Stimulated activated CD4-positive, alpha-beta T cell treated with anti-CD3 and anti-CD28 coated beads, Interleukin-1b, Interleukin-23, amount 100 ng/mL, for 1 hour (primary cell): ENCODE data around the gene RSPH1.
"Not testable (repeated sequence)": the region's sequence is repeated elsewhere in the genome, so short reads cannot be mapped to it uniquely, and the experiment has no call there.

ENCODE experiments used
- DNase-seq, 2 donors: peaks; one replicate each; pipeline ENCODE4 v3.0.0-alpha.2; 2020; ENCODE audit warnings: low read depth in 2 of 2

Gene RSPH1

GRCh38 chr21:42489006-42489563, 6.9 kb downstream of the RSPH1 start:
- no peak for DNase-seq

- no peak for DNase-seq
These were observed 9.5 kb downstream of the RSPH1 start for GRCh38 chr21:42486531-42486930.

- no peak for DNase-seq
These were observed 10.0 kb downstream of the RSPH1 start for GRCh38 chr21:42486072-42486471.

- no peak for DNase-seq
These were observed 11.1 kb downstream of the RSPH1 start for GRCh38 chr21:42484966-42485365.

GRCh38 chr21:42481169-42481568, 14.9 kb downstream of the RSPH1 start:
- DNase-seq: no peak

- no peak for DNase-seq
These were observed 15.3 kb downstream of the RSPH1 start for GRCh38 chr21:42480736-42481135.

- no peak for DNase-seq
These were observed 16.4 kb downstream of the RSPH1 start for GRCh38 chr21:42479582-42479981.

- no peak for DNase-seq
These were observed 17.5 kb downstream of the RSPH1 start for GRCh38 chr21:42478504-42478903.

GRCh38 chr21:42476388-42477331, 19.4 kb downstream of the RSPH1 start:
- no peak for DNase-seq

- no peak for DNase-seq
These were observed 20.3 kb downstream of the RSPH1 start for GRCh38 chr21:42475526-42476387.

GRCh38 chr21:42475036-42475435, 21.0 kb downstream of the RSPH1 start:
- no peak for DNase-seq

GRCh38 chr21:42474043-42474831, 21.8 kb downstream of the RSPH1 start:
- DNase-seq: no peak

- no peak for DNase-seq
These were observed 22.5 kb downstream of the RSPH1 start for GRCh38 chr21:42473498-42474042.

GRCh38 chr21:42472521-42472920, 23.5 kb downstream of the RSPH1 start:
- no peak for DNase-seq

GRCh38 chr21:42471716-42472330, 24.2 kb downstream of the RSPH1 start:
- DNase-seq: no peak

- DNase-seq: no peak
These were observed 24.8 kb downstream of the RSPH1 start for GRCh38 chr21:42471206-42471605.

- DNase-seq: not testable (repeated sequence)
These were observed 26.3 kb downstream of the RSPH1 start for GRCh38 chr21:42469726-42470125.

GRCh38 chr21:42469272-42469671, 26.8 kb downstream of the RSPH1 start:
- DNase-seq: no peak

GRCh38 chr21:42468491-42469131, 27.4 kb downstream of the RSPH1 start:
- no peak for DNase-seq
